PC-9 (cell line): Measurements from ENCODE around the gene CELF2. TPM values are rescaled to one million over a fixed set of nuclear protein-coding genes. Genes with fewer than 3 reads are reported as not detected.

Source experiments
- BruUV-seq: library from RNA; stranded (reverse); fragments of 400-500 nt; replicated peaks from 2 replicates; lab custom pipeline; 2021; lab: Mats Ljungman, UMichigan
- CTCF ChIA-PET: fragments of 300-600 bp; sonication (Branson Sonifier 250); formaldehyde crosslinking; loops from one replicate; lab custom pipeline; 2022; ENCODE audit warnings: antibody characterized with exemption; lab: Charles Lee
- POLR2A ChIA-PET: fragments of 300-600 bp; sonication (Branson Sonifier 250); formaldehyde crosslinking; loops from one replicate; lab custom pipeline; 2022; ENCODE audit warnings: antibody characterized with exemption; ENCODE audit not compliant: unreplicated experiment; lab: Charles Lee
- DNase-seq, 2 experiments: peaks; one replicate each; pipeline versions ENCODE4 v3.0.0 to v3.0.0-alpha.2; 2015 to 2022; ENCODE audit warnings: mixed read lengths in 1 of 2
- H2AFZ ChIP-seq: fragments of 200-600 bp; sonication (generic); 2 replicates; pipeline ENCODE4 v1.8.1; 2017; ENCODE audit warnings: antibody characterized with exemption
- H3F3A ChIP-seq: fragments of 200-600 bp; sonication (generic); 2 replicates; pipeline ENCODE4 v1.8.1; 2017; ENCODE audit warnings: antibody characterized with exemption, mild to moderate bottlenecking, low read depth; ENCODE audit not compliant: insufficient read depth
- H3K27ac ChIP-seq: fragments of 200-600 bp; sonication (generic); 2 replicates; pipeline ENCODE4 v1.6.1; 2016; ENCODE audit warnings: mixed run types
- H3K27me3 ChIP-seq: fragments of 200-600 bp; sonication (generic); 2 replicates; pipeline ENCODE4 v1.6.1; 2016; ENCODE audit warnings: low read depth, mixed run types; ENCODE audit not compliant: insufficient read depth
- H3K36me3 ChIP-seq: fragments of 200-600 bp; sonication (generic); 2 replicates; pipeline ENCODE4 v1.6.1; 2016; ENCODE audit warnings: low read depth, mixed run types
- H3K4me1 ChIP-seq: fragments of 200-600 bp; sonication (generic); replicated peaks from 2 replicates; pipeline ENCODE4 v1.6.1; 2016; ENCODE audit warnings: mixed run types; ENCODE audit not compliant: insufficient read depth
- H3K4me2 ChIP-seq: fragments of 200-600 bp; sonication (generic); 2 replicates; pipeline ENCODE4 v1.6.1; 2017; ENCODE audit warnings: mixed run types
- H3K4me3 ChIP-seq: fragments of 200-600 bp; sonication (generic); 2 replicates; pipeline ENCODE4 v1.6.1; 2016; ENCODE audit warnings: mixed run types
- H3K79me2 ChIP-seq: fragments of 200-600 bp; sonication (generic); 2 replicates; pipeline ENCODE4 v1.6.1; 2017; ENCODE audit warnings: low read depth, mixed run types
- H3K9me2 ChIP-seq: fragments of 200-600 bp; sonication (generic); 2 replicates; pipeline ENCODE4 v1.8.1; 2017; ENCODE audit warnings: mild to moderate bottlenecking; ENCODE audit not compliant: insufficient read depth
- H3K9me3 ChIP-seq: fragments of 200-600 bp; sonication (generic); 2 replicates; pipeline ENCODE4 v1.8.1; 2016; ENCODE audit warnings: low read depth; ENCODE audit not compliant: insufficient read depth
- H4K20me1 ChIP-seq: fragments of 200-600 bp; sonication (generic); 2 replicates; pipeline ENCODE4 v1.8.1; 2017; ENCODE audit not compliant: insufficient read depth
- CTCF ChIP-seq: fragments of 200-600 bp; sonication (generic); conservative IDR thresholded peaks from 2 replicates; pipeline ENCODE4 v1.6.1; 2017; ENCODE audit warnings: mixed run types, antibody characterized with exemption, mild to moderate bottlenecking, moderate library complexity
- EZH2 ChIP-seq: fragments of 200-600 bp; sonication (generic); IDR thresholded peaks from 2 replicates; pipeline ENCODE4 v1.8.0; 2017; ENCODE audit warnings: antibody characterized with exemption, low read depth
- intact Hi-C: fragments of 100-400 bp; cut with micrococcal nuclease; formaldehyde crosslinking; loops from one replicate; pipeline ENCODE4 v1.10.0; 2022; ENCODE audit not compliant: unreplicated experiment
- total RNA-seq: library from RNA; stranded (reverse); gene quantifications from 2 replicates; pipeline ENCODE4 v1.2.3, GENCODE V29; 2021

Gene CELF2
- total RNA-seq, 1 experiment from 2014 or later, result not detected

GRCh38 chr10:11207560-11207844, 189.8 kb downstream of the CELF2 start:
- no peak overlapping the region for H2AFZ ChIP-seq
- no TSS peak for BruUV-seq
- no peak overlapping the region for H3K4me3 ChIP-seq
- ChIA-PET POLR2A (no interaction called here), CTCF (interaction anchor here (0.6 kb wide), 1 partner anchor 24 kb away, joined by 3 read pairs; no protein-coding TSS in a partner anchor)
- H3K27ac ChIP-seq, result no peak overlapping the region
- H3K36me3 ChIP-seq, result no peaks in the 10 kb centered on the region
- H3K4me2 ChIP-seq, result no peak overlapping the region
- no peaks in the 10 kb centered on the region for H3K9me2 ChIP-seq
- H3K4me1 ChIP-seq, result no peaks in the 10 kb centered on the region
- no peaks in the 10 kb centered on the region for H3F3A ChIP-seq
- peaks cover 41% of the 10 kb centered on the region for H3K27me3 ChIP-seq
- DNase-seq, result no peak
- no peaks in the 10 kb centered on the region for H3K79me2 ChIP-seq
- H3K9me3 ChIP-seq, result no peaks in the 10 kb centered on the region
- H4K20me1 ChIP-seq, result no peaks in the 10 kb centered on the region
- TF ChIP-seq EZH2, result no peak
- TF ChIP-seq CTCF, result no peak
- intact Hi-C loops, result no loop called here

GRCh38 chr10:11208243-11208642, 190.6 kb downstream of the CELF2 start:
- no peak overlapping the region for H3K4me3 ChIP-seq
- H3K79me2 ChIP-seq, result no peaks in the 10 kb centered on the region
- BruUV-seq, result no TSS peak
- ChIA-PET CTCF (no interaction called here), POLR2A (no interaction called here)
- H3K9me3 ChIP-seq, result no peaks in the 10 kb centered on the region
- no peaks in the 10 kb centered on the region for H3K36me3 ChIP-seq
- H3K4me1 ChIP-seq, result no peaks in the 10 kb centered on the region
- H3K4me2 ChIP-seq, result no peak overlapping the region
- no peak overlapping the region for H2AFZ ChIP-seq
- H4K20me1 ChIP-seq, result no peaks in the 10 kb centered on the region
- peaks cover 39% of the 10 kb centered on the region; the same call in 1 of the 2 replicates for H3K27me3 ChIP-seq
- TF ChIP-seq EZH2, result no peak
- TF ChIP-seq CTCF, result no peak
- DNase-seq, result no peak
- no peaks in the 10 kb centered on the region for H3F3A ChIP-seq
- no peak overlapping the region for H3K27ac ChIP-seq
- intact Hi-C loops, result no loop called here
- H3K9me2 ChIP-seq, result no peaks in the 10 kb centered on the region

GRCh38 chr10:11208908-11209829, 191.5 kb downstream of the CELF2 start:
- BruUV-seq, result no TSS peak
- no peak overlapping the region for H2AFZ ChIP-seq
- H3K4me3 ChIP-seq, result no peak overlapping the region
- H4K20me1 ChIP-seq, result no peaks in the 10 kb centered on the region
- DNase-seq, result no peak
- no peaks in the 10 kb centered on the region for H3F3A ChIP-seq
- no peaks in the 10 kb centered on the region for H3K9me3 ChIP-seq
- intact Hi-C loops, result no loop called here
- H3K4me1 ChIP-seq, result no peaks in the 10 kb centered on the region
- H3K4me2 ChIP-seq, result no peak overlapping the region
- no peaks in the 10 kb centered on the region for H3K9me2 ChIP-seq
- peaks cover 44% of the 10 kb centered on the region; the same call in 1 of the 2 replicates for H3K27me3 ChIP-seq
- ChIA-PET CTCF (no interaction called here), POLR2A (no interaction called here)
- no peak overlapping the region for H3K27ac ChIP-seq
- H3K36me3 ChIP-seq, result no peaks in the 10 kb centered on the region
- H3K79me2 ChIP-seq, result no peaks in the 10 kb centered on the region
- no peak for TF ChIP-seq EZH2
- TF ChIP-seq CTCF, result no peak
